Suprapubic skin (tissue), 4 donors: Measurements from ENCODE around the gene BCAP31. TPM values are rescaled to one million over a fixed set of nuclear protein-coding genes. Genes with fewer than 3 reads are reported as not detected.

Source experiments
- DNase-seq, 2 donors: peaks; one replicate each; pipeline ENCODE4 v3.0.0-alpha.2; 2019; ENCODE audit warnings: low spot score in 2 of 2
- H3K27ac ChIP-seq: fragments of 200-600 bp; sonication (generic); one replicate; pipeline ENCODE4 v1.5.1; 2019
- H3K27me3 ChIP-seq: fragments of 200-600 bp; sonication (generic); one replicate; pipeline ENCODE4 v1.5.1; 2019
- H3K36me3 ChIP-seq: fragments of 200-600 bp; sonication (generic); one replicate; pipeline ENCODE4 v1.5.1; 2019
- H3K4me1 ChIP-seq: fragments of 200-600 bp; sonication (generic); one replicate; pipeline ENCODE4 v1.5.1; 2019
- H3K4me3 ChIP-seq: fragments of 200-600 bp; sonication (generic); one replicate; pipeline ENCODE4 v1.5.1; 2019; ENCODE audit warnings: mild to moderate bottlenecking
- H3K9me3 ChIP-seq: fragments of 200-600 bp; sonication (generic); one replicate; pipeline ENCODE4 v1.5.1; 2019
- CTCF ChIP-seq, 2 donors: fragments of 200-600 bp in 1 of 2; fragments of 450-650 bp in 1 of 2; sonication (generic) in 1 of 2; IDR thresholded peaks; one replicate each; pipeline ENCODE4 v1.5.1; 2016 to 2019; ENCODE audit warnings: antibody characterized with exemption in 2 of 2, mild to moderate bottlenecking in 1 of 2, moderate library complexity in 1 of 2
- EP300 ChIP-seq: sonication (generic); formaldehyde crosslinking; IDR thresholded peaks from one replicate; pipeline ENCODE4 v1.6.1; 2017; ENCODE audit warnings: antibody characterized with exemption
- POLR2A ChIP-seq, 2 donors: fragments of 450-650 bp; IDR thresholded peaks; one replicate each; pipeline ENCODE4 v1.6.1; 2017; ENCODE audit warnings: antibody characterized with exemption in 2 of 2, mild to moderate bottlenecking in 2 of 2, moderate library complexity in 2 of 2
- POLR2AphosphoS5 ChIP-seq, 3 donors: sonication (generic); formaldehyde crosslinking; IDR thresholded peaks; one replicate each; pipeline ENCODE4 v1.6.1; 2017; ENCODE audit warnings: antibody characterized with exemption in 3 of 3
- WGBS: methylation state at CpG from one replicate; pipeline ENCODE4 v1.1.5; 2018; 5-methylcytosine and 5-hydroxymethylcytosine counted together
- total RNA-seq, 4 donors: library from RNA; depleted of rRNA; stranded (reverse); fragments of >200 nt; gene quantifications; one replicate each; pipeline ENCODE4 v1.1.0, GENCODE V29; 2016

BCAP31 gene
- total RNA-seq, 4 donors from 2014 or later = 112 to 170 (median 167) TPM

- no peak for TF ChIP-seq EP300
- no peak for TF ChIP-seq POLR2AphosphoS5 (IDR thresholded peaks at IDR 0.05)
- TF ChIP-seq CTCF (IDR thresholded peaks at IDR 0.05) = no peak
- H3K9me3 ChIP-seq = no peaks in the 10 kb centered on the region
- H3K27me3 ChIP-seq = no peaks in the 10 kb centered on the region
- no peaks in the 10 kb centered on the region for H3K36me3 ChIP-seq
- H3K4me3 ChIP-seq = peak overlapping the region; percentile 73
- no peak for DNase-seq
- peaks cover 52% of the 10 kb centered on the region for H3K4me1 ChIP-seq
- H3K27ac ChIP-seq = peak overlapping the region; percentile 92
- WGBS = 60% methylated on average over 13 of the region's 35 CpGs
Measured at GRCh38 chrX:153726286-153727122, 2.3 kb upstream of the BCAP31 start.

DNA sequence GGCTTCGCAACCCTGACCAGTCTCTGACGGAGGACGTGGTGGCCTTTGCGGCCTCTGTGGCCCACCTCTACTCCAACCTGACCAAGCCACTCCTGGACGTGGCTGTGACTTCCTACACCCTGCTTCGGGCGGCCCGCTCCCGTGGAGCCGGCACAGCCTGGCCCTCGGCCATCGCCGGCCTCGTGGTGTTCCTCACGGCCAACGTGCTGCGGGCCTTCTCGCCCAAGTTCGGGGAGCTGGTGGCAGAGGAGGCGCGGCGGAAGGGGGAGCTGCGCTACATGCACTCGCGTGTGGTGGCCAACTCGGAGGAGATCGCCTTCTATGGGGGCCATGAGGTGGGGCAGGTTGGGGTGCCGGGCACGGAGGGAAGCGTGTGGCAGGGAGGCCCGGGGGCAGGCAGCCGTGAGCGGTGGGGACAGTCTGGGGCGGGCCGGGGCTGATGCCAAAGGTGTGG lies 1.7 kb upstream of the BCAP31 start:
- 92% methylated on average over 31 of the region's 35 CpGs for WGBS
- H3K9me3 ChIP-seq = no peaks in the 10 kb centered on the region
- H3K4me3 ChIP-seq = peak overlapping the region; percentile 73

DNA sequence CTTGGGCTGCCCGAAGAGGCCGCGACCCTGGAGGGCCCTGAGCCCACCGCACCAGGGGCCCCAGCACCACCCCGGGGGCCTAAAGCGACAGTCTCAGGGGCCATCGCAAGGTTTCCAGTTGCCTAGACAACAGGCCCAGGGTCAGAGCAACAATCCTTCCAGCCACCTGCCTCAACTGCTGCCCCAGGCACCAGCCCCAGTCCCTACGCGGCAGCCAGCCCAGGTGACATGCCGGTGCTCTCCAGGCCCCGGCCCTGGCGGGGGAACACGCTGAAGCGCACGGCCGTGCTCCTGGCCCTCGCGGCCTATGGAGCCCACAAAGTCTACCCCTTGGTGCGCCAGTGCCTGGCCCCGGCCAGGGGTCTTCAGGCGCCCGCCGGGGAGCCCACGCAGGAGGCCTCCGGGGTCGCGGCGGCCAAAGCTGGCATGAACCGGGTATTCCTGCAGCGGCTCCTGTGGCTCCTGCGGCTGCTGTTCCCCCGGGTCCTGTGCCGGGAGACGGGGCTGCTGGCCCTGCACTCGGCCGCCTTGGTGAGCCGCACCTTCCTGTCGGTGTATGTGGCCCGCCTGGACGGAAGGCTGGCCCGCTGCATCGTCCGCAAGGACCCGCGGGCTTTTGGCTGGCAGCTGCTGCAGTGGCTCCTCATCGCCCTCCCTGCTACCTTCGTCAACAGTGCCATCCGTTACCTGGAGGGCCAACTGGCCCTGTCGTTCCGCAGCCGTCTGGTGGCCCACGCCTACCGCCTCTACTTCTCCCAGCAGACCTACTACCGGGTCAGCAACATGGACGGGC lies 1.0 kb upstream of the BCAP31 start:
- TF ChIP-seq EP300 (no peak), CTCF (IDR thresholded peaks at IDR 0.05) (no peak), POLR2A (IDR thresholded peaks at IDR 0.05) (no peak), POLR2AphosphoS5 (IDR thresholded peaks at IDR 0.05) (no peak)
- 64% methylated on average over 16 of the region's 55 CpGs for WGBS
- Histone ChIP-seq H3K36me3 (peaks cover 8% of the 10 kb centered on the region), H3K9me3 (no peaks in the 10 kb centered on the region), H3K4me1 (peaks cover 55% of the 10 kb centered on the region), H3K27me3 (no peaks in the 10 kb centered on the region), H3K4me3 (peak overlapping the region; percentile 73), H3K27ac (peak overlapping the region; percentile 92)
- DNase-seq = no peak

More for the DNA sequence above, 1.7 kb upstream of the BCAP31 start:
- no peak for TF ChIP-seq POLR2A (IDR thresholded peaks at IDR 0.05)
- no peak for TF ChIP-seq CTCF (IDR thresholded peaks at IDR 0.05)
- TF ChIP-seq POLR2AphosphoS5 (IDR thresholded peaks at IDR 0.05) = no peak
- TF ChIP-seq EP300 = no peak
- H3K27ac ChIP-seq = peak overlapping the region; percentile 92
- DNase-seq = no peak
- H3K27me3 ChIP-seq = no peaks in the 10 kb centered on the region
- peaks cover 2% of the 10 kb centered on the region for H3K36me3 ChIP-seq
- H3K4me1 ChIP-seq = peaks cover 52% of the 10 kb centered on the region

- DNase-seq = no peak
- Histone ChIP-seq H3K4me1 (peaks cover 62% of the 10 kb centered on the region), H3K9me3 (no peaks in the 10 kb centered on the region), H3K36me3 (peaks cover 17% of the 10 kb centered on the region), H3K27me3 (no peaks in the 10 kb centered on the region), H3K27ac (peak overlapping the region; percentile 92), H3K4me3 (peak overlapping the region; percentile 73)
- WGBS = 34% methylated on average over 21 of the region's 78 CpGs
- TF ChIP-seq POLR2AphosphoS5 (IDR thresholded peaks at IDR 0.05) (no peak), CTCF (IDR thresholded peaks at IDR 0.05) (no peak), EP300 (no peak), POLR2A (IDR thresholded peaks at IDR 0.05) (no peak)
Measured at GRCh38 chrX:153723351-153724251, 586 bp downstream of the BCAP31 start.
